Activated T-cell treated with anti-CD3 and anti-CD28 coated beads for 24 hours (primary cell): Measurements from ENCODE around the gene NPTX1.
"Not testable (repeated sequence)": the region's sequence is repeated elsewhere in the genome, so short reads cannot be mapped to it uniquely, and the experiment has no call there.

Experiments used
- DNase-seq: peaks from one replicate; pipeline ENCODE4 v3.0.0-alpha.2; 2020; ENCODE audit warnings: low read depth

The NPTX1 gene, protein sequence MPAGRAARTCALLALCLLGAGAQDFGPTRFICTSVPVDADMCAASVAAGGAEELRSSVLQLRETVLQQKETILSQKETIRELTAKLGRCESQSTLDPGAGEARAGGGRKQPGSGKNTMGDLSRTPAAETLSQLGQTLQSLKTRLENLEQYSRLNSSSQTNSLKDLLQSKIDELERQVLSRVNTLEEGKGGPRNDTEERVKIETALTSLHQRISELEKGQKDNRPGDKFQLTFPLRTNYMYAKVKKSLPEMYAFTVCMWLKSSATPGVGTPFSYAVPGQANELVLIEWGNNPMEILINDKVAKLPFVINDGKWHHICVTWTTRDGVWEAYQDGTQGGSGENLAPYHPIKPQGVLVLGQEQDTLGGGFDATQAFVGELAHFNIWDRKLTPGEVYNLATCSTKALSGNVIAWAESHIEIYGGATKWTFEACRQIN

DNA sequence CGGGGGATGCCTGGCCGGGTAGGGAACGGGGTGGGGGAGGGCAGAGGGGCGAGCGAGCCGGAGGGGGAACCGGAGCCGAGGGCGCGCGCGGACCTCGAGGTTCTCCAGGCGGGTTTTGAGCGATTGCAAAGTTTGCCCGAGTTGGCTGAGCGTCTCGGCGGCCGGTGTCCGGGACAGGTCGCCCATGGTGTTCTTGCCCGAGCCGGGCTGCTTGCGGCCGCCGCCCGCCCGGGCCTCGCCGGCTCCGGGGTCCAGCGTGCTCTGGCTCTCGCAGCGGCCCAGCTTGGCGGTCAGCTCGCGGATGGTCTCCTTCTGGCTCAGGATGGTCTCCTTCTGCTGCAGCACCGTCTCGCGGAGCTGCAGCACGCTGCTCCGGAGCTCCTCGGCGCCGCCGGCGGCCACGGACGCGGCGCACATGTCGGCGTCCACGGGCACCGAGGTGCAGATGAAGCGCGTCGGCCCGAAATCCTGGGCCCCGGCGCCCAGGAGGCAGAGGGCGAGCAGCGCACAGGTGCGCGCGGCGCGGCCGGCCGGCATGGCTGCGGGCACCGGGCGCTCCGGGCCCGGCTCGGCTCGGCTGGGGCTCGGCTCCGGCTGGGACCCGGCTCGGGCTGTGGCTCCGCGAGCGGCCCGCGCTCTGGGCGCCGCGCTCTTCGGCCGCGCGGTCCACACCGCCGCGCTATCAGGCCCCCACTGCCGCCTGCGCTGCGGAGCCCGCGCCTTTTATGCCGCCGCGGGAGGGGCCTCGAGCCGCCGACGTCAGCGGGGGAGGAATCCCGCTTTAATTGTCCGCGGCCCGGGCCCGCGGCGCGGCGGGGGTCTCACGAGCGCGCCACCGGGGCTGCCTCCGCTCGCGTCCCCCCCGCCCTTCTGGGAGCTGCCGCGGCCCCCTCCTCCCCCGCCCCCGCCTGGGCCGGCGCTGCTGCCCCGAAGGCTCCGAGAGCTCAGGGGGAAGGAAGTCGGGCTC is at the start of gene NPTX1:
Gene NPTX1, minus strand, starts transcription at position 698 of the 967 bp plus-strand sequence. Its CDS starts 161 bp downstream, at position 537.
- no peak for DNase-seq

DNA sequence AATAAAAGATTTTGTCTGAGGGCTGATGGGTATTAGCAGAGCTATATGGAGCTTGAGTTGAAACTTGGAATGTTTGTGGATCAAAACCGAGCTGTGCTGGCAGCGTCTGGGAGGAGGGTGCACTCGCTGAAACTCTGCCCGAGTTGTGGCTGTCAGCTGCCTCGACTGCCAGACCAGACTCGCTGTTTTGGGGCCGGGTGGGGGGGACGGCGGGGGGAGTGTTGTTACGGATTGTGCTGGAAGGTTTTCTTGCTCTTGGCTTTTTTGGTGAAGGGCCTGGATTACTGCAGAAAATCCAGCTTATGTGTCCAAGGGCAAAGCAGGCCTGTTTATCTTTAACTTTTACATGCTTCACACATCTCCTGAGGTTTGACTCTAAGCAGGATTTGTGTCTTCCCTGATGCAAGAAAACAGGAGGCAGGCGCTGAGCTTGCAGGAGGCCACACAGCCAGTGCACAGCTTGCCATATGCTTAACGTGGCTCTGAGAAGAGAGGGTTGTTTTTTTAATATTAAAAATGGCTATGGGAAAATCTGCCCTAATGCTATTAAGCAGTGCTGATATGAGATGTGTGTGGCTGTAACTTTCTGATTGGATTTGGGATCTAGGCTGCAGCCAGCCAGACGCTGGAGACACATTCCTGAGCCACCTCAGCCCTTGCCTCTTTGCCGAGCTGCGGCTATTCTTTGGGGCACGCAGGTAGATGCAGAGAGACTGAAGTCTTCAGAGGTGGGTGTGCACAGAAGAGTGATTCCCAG is 47.7 kb upstream of the NPTX1 start:
- DNase-seq: no peak

DNA sequence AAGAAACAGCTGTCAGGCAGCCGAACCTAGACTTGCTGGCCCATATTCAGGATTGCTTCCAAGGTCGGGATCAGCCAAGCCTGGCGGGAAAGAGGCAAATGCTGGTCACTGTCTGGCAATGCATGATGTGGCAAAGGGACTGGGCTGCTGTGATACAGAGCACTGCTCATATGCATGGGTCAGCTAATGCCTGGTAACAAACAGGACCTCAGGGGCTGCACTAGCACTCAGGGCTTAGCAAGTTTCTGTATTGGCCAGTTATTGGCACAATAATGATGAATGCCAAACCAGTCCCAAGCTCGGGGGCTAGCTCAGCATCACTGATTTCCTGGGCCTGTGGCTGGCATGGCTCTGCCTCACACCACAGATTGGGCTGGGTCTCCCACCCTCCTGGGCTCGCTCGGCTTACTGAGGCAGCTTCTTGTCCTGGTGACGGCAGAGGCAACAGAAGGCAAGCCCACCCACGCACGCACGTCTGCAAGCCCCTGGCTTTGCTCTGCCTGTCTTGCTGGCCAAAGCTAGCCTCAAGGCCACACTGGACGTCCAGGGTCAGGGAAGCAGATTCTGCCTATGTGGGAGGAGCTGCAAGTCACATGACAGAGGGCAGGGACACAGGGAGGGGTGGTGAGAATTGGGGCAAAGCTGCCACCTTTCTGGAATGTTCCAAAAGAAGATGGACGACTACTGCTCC is 46.8 kb upstream of the NPTX1 start:
- no peak for DNase-seq

DNA sequence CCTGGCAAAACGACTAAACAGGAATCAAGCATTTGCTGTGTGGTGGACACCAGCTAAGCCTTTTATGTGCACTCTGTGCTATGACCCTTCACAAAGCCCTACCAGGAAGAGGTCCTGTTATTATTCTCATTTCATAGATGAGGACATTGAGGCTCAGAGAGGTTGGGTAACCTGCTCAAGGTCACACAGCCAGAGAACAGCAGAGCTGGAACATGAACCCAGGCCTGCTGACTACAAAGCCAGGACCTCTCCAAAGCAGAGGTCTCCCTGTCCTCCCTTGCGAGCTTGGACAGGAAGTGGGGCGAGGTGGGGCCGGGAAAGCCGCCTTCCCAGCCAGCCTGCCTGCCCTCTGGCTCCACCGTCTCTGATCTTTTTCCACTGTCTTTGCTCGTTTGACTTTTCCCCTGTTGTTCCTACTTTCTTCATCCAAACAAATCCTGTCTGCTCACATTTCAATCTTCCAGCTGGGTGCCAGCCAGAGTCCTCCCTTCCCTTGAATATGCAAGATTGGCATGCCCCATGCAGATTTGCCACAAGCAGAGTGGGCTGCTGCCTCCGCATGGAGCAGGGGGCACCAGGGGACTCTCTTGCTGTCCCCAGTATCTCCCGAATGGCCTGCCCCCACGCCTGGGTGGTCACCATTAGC is 44.5 kb upstream of the NPTX1 start:
- no peak for DNase-seq

DNA sequence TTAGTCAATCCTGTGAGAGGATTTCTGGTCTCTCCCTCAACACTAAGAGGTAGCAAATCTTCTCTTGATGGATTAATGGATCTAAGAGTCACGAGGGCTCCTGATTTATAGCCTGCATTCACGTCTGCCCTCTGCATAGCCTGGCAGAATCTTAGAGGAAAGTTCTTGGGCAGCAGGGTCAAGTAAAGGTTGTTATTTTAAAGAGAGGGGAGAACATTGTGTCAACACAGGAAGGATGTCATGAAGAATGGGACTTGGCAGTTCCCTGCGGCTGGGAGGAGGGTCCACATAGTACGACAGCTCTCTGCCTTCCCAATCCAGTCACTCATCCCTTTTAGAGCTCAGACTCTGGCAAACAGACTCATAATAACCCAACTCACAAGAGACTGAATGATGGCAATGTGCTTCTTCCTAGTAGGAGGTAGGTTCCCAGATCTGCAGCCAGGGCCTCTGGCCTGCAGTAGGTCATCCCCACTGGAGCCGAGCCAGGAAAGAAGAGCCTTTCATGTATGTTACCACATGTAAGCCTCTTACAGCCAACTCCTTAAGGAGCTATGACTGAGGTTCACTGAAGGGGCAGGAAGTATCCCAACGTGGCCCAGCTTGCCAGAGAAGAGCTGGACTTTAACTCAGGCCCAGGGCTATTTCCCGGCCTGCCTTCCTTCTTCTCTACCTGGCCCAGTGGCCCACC is 42.8 kb upstream of the NPTX1 start:
- no peak for DNase-seq

DNA sequence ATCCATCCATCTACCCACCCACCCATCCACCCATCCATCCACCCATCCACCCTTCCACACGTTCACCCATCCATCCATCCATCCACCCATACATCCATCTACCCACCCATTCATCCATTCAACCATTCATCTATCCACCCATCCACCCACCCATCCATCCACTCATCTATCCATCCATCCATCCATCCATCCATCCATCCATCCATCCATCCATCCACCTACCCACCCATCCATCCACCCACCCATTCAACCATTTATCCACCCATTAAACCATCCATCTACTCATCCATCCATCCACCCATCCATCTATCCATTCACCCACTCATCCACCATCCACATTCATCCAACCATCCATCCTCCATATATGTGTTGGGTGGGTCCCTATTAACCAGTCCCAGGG is 42.0 kb upstream of the NPTX1 start:
- no peak for DNase-seq

DNA sequence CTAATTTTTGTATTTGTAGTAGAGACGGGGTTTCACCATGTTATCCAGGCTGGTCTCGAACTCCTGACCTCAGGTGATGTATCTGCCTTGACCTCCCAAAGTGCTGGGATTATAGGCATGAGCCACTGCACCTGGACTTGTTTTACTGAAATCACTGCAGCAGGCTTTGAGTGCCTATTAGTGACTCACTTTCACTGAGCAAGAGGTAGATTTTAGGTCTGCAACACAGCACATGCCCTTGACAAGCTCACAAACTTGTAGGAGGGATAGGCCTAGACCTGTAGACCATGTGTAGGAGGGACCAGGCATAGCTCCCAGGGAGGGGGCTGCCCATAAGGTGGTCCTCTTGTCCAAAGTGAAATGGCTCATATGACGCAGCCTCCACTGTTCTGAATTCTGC is 41.2 kb upstream of the NPTX1 start:
- no peak for DNase-seq

DNA sequence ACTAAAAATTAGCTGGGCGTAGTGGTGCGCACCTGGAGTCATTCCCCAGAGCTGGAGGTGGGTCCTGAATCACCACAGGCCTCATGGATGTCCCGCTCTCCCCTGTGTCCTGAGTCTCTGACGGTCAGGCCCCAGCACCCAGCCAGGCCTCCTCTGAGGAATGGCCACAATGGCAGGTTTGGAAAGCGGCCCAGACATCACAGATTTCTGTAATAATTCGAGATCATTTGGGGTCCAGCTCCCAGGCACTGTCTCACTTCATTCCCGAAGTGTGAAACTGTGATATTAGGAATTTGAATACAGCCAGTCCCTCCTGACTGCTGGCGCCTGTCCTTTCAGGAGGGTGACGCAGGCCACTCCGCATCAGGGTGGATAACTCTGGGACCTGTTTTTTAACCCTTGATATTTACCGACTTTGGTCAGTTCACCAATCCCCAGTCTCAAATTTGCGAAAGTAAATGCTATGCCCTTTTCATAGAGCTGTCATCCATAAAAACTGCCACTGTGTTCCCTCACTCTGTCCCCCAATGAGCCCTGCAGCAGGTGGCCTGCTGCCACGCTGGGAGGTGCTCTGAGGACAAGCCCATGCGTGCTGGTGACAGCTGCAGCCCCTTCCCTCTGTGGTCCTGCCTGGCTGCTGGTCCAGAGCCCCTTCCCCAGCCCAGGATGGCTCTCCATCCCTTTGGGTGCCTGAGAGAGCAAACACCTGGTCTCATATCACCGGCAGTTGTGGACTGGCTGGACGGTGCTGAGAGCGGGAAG is 39.9 kb upstream of the NPTX1 start:
- no peak for DNase-seq

DNA sequence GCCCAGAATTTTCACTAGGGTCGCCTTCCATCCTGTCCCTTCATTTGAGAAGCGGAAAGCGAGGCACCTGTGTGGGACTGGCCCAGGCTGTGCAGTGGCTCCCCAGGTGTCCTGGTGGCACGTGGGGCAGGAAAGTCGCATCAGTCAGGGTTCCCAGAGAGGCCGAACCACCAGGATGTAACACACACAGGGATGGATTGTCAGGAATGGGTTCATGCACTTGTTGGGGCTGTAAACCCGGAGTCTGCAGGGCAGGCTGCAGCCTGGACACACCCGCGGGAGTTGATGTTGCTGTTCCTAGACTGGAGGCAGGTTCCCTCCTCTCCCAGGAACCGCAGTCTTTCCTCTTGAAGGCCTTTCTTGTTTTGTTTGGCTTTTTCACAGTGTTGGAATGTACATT is 37.5 kb upstream of the NPTX1 start:
- no peak for DNase-seq

DNA sequence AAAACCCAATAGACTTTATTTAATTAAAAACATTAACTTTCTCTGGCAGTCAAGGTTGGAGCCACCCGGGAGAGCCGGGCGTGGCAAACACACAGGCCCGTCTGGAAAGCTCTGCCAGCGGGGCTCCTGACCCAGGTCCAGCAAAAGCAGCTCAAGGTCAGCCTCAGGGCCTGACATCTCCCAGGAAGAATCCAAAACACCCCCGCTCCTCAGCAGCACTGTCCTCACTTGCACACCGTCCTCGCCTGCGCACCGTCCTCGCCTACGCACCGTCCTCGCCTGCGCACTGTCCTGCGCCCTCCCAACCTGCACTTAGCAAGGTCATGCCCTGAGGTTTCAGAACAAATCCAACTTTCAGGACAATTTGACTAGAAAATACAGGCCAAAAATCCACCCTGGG is 36.8 kb upstream of the NPTX1 start:
- no peak for DNase-seq

DNA sequence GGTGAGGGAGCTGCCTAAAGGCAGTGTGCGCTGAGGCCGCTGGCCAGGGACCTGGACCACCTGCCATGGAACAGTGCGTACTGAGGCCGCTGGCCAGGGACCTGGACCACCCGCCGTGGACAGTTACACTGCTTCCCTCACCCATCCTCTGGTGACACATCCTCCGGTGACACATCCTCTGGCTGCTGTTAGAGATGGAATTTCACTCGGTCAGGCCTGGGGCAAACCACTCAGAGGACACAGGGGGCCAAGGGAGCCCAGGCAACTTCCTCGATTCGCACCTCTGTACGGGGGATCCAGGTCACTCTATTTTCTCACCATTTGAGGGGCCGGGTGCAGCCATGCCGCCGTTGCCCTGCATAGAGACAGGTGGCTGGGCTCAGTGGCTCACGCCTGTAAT is 35.8 kb upstream of the NPTX1 start:
- no peak for DNase-seq

DNA sequence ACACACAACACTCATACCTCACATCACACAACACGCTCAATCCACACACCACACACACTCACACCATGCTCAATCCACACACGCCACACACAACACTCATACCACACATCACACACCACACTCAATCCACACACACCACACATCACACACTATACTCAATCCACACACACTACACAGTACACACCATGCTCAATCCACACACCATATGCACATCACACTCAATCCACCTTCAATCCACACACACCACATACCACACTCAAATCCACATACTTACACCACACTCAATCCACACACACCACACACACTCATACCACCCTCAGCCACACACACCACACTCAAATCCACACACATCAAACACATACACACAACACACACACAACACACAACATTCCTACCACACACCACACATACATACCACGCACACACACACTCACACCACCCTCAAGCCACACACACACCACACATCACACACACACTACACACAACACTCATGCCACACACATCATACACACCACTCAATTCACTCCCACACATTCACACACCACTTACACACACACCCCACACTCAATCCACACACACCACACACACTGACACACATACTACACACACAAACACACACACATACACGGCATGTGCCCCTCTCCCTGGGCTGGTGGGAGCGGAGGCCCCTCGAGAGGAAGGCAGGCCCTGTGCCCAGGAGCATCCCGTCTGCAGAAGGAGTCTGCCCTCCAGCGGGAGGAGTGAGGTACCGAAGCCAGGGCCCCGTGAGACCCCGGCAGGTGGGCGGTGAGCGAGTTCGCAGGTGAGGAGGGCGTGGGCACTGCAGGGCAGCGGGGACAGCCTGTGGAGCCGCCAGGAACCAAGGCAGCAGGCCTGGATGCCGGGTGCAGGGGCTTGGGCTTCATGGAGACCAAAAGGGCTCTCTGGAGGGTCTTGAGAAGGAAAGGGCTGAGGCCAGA is 35.1 kb upstream of the NPTX1 start:
- DNase-seq: no peak

DNA sequence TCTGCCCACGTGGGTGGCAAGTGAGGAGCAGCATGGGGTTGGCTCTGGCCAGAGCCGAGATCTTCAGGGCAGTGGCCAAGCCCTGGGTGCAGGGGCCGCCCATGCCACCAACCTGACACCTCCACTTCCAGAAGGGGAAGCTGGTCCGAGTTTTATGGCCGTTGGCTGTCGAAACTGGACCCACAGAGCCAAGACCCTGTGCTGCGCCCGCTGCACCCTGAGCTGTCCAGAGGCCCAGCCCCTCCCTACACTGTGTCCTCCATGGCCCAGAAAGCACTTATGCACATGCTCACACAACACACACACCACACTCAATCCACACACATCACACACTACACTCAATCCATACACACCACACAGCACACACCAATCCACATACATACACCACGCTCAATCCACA is 34.4 kb upstream of the NPTX1 start:
- DNase-seq: no peak

DNA sequence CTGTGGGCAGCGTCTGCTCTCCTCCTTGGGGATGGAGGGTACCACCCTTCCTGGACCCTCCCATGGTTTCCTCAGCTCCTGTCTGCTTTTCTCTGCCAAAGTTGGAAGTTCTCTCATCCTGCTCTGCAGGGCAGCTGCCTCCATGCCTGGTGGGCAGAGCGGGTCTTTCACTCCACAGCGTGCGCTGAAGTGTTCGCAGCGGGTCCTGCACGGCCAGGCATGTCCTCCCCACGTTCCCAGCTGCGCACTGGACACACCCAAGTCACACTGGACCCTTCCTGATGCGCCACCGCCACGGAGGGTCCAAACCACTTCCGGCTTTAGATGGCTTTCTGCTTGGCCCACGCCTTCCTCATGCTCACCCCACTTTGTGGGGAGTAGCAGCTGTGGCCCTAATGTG is 33.7 kb upstream of the NPTX1 start:
- no peak for DNase-seq

DNA sequence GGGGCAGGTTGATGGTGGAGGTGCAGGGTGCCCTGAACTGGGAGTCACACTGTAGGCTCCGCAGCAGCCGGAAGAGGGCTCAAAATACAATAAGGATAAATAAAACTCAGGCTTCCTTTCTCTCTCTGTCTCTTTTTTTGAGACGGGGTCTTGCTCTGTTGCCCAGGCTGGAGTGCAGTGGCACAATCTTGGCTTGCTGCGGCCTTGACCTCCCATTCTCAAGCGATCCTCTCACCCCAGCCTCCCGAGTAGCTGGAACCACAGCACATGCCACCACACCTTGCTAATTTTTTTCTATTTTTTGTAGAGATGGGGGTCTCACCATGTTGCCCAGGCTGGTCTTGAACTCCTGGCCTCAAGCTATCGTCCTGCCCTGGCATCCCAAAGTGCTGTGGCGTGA is 32.9 kb upstream of the NPTX1 start:
- DNase-seq: no peak

DNA sequence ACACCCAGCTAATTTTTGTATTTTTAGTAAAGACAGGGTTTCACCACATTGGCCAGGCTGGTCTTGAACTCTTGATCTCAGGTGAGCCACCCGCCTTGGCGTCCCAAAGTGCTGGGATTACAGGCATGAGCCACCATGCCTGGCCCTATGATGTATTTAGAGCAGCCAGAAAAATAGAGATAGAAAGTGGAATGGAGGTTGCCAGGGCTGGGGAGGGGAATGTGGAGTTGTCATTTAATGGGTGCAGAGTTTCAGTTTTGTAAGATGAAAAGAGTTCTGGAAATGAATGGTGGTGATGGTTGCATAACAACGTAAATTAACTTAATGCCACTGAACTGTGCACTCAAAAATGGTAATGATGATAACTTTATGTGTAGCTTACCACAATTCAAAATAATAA is 31.6 kb upstream of the NPTX1 start:
- no peak for DNase-seq

DNA sequence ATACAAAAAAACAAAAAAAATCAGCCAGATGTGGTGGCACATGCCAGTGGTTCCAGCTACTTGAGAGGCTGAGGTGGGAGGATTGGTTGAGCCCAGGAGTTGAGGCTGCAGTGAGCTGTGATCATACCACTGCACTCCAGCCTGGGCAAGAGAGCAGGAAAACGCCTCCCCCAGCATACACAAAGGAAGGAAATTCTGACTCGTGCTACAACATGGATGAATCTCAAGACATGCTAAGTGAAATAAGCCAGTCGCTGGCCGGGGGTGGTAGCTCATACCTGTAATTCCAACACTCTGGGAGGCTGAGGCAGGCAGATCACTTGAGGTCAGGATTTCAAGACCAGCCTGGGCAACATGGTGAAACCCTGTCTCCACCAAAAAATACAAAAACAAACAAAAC is 30.8 kb upstream of the NPTX1 start:
- not testable (repeated sequence) for DNase-seq

DNA sequence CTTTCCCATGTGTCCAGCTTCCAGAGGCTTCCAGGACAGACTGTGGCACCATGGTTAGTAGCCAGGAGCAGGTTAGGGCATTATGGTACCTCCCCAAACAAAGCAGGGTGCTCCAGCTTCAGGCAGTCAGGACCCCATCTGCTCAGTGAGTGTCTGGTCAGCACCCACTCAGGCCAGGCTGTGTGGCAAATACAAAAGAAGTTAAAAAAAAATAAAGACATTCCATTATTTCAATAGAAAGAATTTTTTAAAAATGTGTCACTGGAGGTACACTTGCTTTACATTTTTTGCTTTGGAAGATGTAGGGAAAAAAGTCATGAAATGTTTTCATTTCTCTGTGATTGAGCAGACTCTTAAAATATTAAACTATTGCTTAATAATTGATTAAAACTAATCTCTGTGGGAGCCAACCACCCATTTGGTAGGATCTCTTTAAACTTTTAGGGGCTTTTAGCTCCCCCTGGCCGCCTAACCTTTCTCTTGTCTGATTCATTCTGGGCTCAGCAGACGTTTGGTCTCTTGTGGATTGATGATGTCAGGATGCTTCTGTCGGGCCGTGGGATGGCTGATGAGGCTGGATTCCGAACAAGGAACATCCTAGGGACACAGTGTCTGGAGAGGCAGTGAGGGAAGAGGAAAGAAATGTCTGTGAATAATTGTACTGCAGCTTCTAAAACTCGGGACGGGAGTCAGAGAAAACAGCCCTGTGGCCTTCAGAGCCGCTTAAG is 28.4 kb upstream of the NPTX1 start:
- DNase-seq: no peak
